ENCODE results near the gene FSD1.

FSD1 gene

DNA sequence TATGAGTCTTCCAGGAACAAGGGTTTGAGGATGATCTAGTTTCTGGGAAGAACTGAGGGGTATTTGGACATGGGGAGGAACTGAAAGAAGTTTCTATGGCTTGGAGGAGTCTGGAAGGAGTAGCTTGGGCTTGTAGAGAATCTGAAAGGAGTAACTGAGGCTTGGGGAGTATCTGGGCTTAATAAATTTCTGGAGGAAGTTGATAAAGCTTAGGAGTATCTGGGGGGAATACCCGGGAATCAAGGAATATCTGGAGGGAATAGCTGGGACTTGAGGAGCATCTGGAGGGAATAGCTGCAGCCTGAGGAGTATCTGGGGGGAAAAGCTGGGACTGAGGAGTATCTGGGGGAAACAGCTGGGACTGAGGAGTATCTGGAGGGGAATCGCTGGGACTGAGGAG lies 16.0 kb downstream of the FSD1 start:
- TF ChIP-seq, protein P1, sequence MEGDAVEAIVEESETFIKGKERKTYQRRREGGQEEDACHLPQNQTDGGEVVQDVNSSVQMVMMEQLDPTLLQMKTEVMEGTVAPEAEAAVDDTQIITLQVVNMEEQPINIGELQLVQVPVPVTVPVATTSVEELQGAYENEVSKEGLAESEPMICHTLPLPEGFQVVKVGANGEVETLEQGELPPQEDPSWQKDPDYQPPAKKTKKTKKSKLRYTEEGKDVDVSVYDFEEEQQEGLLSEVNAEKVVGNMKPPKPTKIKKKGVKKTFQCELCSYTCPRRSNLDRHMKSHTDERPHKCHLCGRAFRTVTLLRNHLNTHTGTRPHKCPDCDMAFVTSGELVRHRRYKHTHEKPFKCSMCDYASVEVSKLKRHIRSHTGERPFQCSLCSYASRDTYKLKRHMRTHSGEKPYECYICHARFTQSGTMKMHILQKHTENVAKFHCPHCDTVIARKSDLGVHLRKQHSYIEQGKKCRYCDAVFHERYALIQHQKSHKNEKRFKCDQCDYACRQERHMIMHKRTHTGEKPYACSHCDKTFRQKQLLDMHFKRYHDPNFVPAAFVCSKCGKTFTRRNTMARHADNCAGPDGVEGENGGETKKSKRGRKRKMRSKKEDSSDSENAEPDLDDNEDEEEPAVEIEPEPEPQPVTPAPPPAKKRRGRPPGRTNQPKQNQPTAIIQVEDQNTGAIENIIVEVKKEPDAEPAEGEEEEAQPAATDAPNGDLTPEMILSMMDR (IDR thresholded peaks at IDR 0.05; ENCODE audit: low read depth, low read length), result no peak
- DNase-seq, result no peak
- H3K4me1 ChIP-seq, result no peaks in the 10 kb centered on the region
- H3K4me3 ChIP-seq (ENCODE audit: low read depth, low read length), result no peak overlapping the region
- no peaks in the 10 kb centered on the region for H3K9me3 ChIP-seq
- peaks cover 16% of the 10 kb centered on the region for H3K36me3 ChIP-seq
- H3K27me3 ChIP-seq, result no peaks in the 10 kb centered on the region

DNA sequence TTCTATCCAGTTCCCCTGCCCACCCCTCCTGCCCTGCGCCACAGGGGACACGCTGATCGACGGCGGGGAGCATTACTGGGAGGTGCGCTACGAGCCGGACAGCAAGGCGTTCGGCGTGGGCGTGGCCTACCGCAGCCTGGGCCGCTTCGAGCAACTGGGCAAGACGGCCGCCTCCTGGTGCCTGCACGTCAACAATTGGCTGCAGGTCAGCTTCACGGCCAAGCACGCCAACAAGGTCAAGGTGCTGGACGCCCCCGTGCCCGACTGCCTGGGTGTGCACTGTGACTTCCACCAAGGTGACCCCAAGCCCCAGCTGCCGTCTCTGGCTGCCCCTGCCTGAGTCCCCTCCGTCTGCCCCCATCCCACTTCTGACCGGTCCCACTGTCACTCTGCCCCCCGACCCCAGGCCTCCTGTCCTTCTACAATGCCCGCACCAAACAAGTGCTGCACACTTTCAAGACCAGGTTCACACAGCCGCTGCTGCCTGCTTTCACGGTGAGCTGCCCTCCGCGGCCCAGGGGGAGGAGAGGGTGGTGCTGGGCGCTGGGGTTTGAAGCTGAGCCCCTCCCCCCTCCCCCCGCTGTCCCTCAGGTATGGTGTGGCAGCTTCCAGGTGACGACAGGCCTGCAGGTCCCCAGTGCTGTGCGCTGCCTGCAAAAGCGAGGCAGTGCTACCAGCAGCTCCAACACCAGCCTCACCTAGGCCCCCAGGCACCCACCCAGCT lies 18.7 kb downstream of the FSD1 start:
- Histone ChIP-seq H3K9me3 (no peaks in the 10 kb centered on the region), H3K4me1 (peaks cover 2% of the 10 kb centered on the region), H3K27me3 (no peaks in the 10 kb centered on the region), H3K4me3 (ENCODE audit: low read depth, low read length) (no peak overlapping the region), H3K36me3 (peaks cover 1% of the 10 kb centered on the region)
- no peak for DNase-seq
- TF ChIP-seq, protein P1 (IDR thresholded peaks at IDR 0.05; ENCODE audit: low read depth, low read length), result no peak

DNA sequence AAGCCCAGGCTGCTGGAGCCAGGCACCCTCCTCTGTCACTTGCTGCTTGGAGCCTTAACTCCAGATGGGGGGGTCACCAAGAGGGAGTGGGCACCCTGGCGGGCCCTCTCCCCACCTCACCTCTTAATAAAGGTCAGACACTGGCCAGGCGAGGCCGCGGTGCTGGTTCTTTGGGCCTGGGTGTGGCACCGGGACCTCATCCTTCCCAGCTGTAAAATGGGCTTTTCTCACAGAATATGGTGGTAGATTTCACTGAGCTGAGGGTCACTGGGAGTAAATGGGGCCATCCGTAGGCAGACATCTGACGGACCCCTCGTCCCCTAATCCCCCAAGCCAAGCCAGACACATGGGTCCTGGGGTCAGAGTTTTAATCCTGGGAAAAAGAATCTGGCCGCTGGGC lies 19.3 kb downstream of the FSD1 start:
- H3K36me3 ChIP-seq, result no peaks in the 10 kb centered on the region
- H3K4me3 ChIP-seq (ENCODE audit: low read depth, low read length), result no peak overlapping the region
- peaks cover 1% of the 10 kb centered on the region; the same call in 1 of the 2 replicates for H3K9me3 ChIP-seq
- H3K27me3 ChIP-seq, result no peaks in the 10 kb centered on the region
- peaks cover 2% of the 10 kb centered on the region for H3K4me1 ChIP-seq
- no peak for DNase-seq
- TF ChIP-seq, protein P1 (IDR thresholded peaks at IDR 0.05; ENCODE audit: low read depth, low read length), result no peak

DNA sequence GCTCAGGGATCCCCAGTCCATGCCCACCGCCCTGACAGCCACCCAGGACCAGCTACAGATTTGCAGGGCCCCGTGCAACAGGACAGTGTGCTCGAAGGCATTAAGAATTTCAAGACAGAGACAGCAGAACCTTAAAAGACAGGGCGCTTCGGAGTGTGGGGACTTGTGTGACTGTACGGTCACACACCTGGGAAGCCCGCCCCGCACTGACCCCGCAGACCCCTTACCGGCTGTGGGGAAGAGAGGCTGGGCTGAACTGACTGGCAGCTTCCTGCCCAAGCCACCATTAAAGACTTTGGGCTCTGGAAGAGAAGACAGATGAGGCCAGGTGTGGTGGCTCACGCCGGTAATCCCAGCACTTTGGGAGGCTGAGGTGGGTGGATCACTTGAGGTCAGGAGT lies 19.8 kb downstream of the FSD1 start:
- TF ChIP-seq, protein P1 (IDR thresholded peaks at IDR 0.05; ENCODE audit: low read depth, low read length), result no peak
- no peak overlapping the region for H3K4me3 ChIP-seq (ENCODE audit: low read depth, low read length)
- peaks cover 2% of the 10 kb centered on the region for H3K4me1 ChIP-seq
- no peak for DNase-seq
- no peaks in the 10 kb centered on the region for H3K36me3 ChIP-seq
- peaks cover 4% of the 10 kb centered on the region; the same call in 1 of the 2 replicates for H3K9me3 ChIP-seq
- H3K27me3 ChIP-seq, result no peaks in the 10 kb centered on the region

DNA sequence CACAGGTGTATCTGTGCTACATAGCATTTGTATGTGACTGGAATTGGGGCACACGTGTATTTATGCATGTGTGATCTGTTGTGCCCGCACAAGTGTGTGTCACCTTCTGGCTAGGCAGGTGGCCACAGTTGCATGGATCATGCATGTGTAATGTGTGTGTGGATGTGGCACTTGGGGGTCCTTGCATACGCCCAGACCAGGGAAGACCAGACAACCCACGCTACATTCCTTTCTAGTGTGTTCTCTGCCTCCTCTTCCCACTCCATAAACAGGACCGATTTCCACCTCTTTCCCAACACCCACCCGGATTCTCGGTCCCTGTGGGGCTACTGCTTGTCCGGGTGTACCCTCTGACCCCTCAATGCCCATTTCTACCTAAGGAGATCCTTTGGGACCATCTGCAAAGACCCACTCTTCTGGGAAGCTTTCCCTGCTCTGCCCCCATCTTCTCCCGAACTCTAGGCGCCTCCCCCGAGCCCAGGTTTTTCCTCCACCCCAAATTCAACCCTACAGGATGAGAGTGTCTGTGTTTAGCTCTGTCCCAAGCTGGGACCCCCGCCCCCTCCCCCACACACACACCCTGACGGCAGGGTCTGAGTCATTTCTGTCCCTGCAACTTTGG lies 21.9 kb downstream of the FSD1 start:
- DNase-seq, result no peak
- TF ChIP-seq, protein P1 (IDR thresholded peaks at IDR 0.05; ENCODE audit: low read depth, low read length), result no peak
- H3K36me3 ChIP-seq, result no peaks in the 10 kb centered on the region
- H3K9me3 ChIP-seq, result peaks cover 4% of the 10 kb centered on the region; the same call in 1 of the 2 replicates
- peaks cover 2% of the 10 kb centered on the region for H3K4me1 ChIP-seq
- H3K27me3 ChIP-seq, result no peaks in the 10 kb centered on the region
- H3K4me3 ChIP-seq (ENCODE audit: low read depth, low read length), result no peak overlapping the region

DNA sequence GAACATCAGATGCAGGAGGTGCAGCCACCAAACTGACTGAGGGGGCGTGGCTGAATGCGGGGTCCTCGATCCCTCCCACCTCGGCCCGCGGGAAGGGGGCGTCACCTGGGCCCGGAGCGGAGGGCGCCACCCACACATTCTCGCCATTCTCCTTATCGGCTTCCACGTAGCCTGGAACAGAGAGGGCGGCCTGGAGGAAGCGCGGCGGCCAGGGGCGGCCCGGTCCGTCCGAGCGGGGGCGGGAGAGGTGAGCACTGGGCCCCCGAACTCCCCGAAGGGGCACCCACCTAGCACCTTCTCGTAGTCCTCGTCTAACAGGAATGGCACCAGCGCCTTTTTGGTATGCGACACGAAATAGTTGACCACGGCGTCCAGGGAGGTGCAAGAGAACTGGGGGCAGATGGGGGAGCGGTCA lies 22.4 kb downstream of the FSD1 start:
- no peak overlapping the region for H3K4me3 ChIP-seq (ENCODE audit: low read depth, low read length)
- TF ChIP-seq, protein P1 (IDR thresholded peaks at IDR 0.05; ENCODE audit: low read depth, low read length), result no peak
- no peak for DNase-seq
- H3K27me3 ChIP-seq, result no peaks in the 10 kb centered on the region
- peaks cover 4% of the 10 kb centered on the region; the same call in 1 of the 2 replicates for H3K9me3 ChIP-seq
- peaks cover 2% of the 10 kb centered on the region for H3K4me1 ChIP-seq
- no peaks in the 10 kb centered on the region for H3K36me3 ChIP-seq

Data from BE2C (cell line).